Measurements from ENCODE around the gene BARHL1.

Gene BARHL1

DNA sequence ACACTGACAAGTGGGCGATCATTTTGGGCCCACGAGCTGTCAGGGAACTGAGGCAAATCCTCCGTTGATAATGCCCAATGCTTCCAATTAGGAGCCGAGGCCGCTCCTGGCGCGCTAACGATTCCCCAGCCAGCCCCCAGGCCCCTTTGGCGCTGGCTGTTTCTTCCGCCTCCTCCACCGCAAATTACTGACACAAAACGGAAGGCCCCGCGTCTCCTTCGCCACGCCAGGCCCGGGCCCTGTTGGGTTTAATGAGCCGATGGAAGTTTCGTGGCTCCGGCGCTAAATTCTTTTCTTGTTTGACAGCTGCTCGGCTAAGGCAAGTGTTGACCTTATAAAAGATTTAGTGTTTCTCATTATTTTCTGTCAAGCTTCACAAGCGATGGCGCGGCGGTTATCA is 25.7 kb upstream of the BARHL1 start:
- Histone ChIP-seq H3K27ac (no peak overlapping the region), H4K20me1 (ENCODE audit: insufficient read depth) (no peaks in the 10 kb centered on the region), H3K36me3 (ENCODE audit: insufficient read depth) (no peaks in the 10 kb centered on the region), H3K4me2 (no peak overlapping the region), H2AFZ (ENCODE audit: low read depth) (no peak overlapping the region), H3K4me1 (ENCODE audit: low read depth, poor library complexity, severe bottlenecking) (no peaks in the 10 kb centered on the region), H3K27me3 (ENCODE audit: insufficient read depth, low read depth) (no peaks in the 10 kb centered on the region), H3K79me2 (ENCODE audit: insufficient read depth, low read depth) (no peaks in the 10 kb centered on the region), H3K4me3 (IDR thresholded peaks at IDR 0.05; ENCODE audit: insufficient read depth, low read depth, low read length) (no peak overlapping the region), H3K9ac (no peak overlapping the region)
- TF ChIP-seq, protein P1, sequence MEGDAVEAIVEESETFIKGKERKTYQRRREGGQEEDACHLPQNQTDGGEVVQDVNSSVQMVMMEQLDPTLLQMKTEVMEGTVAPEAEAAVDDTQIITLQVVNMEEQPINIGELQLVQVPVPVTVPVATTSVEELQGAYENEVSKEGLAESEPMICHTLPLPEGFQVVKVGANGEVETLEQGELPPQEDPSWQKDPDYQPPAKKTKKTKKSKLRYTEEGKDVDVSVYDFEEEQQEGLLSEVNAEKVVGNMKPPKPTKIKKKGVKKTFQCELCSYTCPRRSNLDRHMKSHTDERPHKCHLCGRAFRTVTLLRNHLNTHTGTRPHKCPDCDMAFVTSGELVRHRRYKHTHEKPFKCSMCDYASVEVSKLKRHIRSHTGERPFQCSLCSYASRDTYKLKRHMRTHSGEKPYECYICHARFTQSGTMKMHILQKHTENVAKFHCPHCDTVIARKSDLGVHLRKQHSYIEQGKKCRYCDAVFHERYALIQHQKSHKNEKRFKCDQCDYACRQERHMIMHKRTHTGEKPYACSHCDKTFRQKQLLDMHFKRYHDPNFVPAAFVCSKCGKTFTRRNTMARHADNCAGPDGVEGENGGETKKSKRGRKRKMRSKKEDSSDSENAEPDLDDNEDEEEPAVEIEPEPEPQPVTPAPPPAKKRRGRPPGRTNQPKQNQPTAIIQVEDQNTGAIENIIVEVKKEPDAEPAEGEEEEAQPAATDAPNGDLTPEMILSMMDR (conservative IDR thresholded peaks at IDR 0.05; ENCODE audit: low read depth, low read length), result no peak

DNA sequence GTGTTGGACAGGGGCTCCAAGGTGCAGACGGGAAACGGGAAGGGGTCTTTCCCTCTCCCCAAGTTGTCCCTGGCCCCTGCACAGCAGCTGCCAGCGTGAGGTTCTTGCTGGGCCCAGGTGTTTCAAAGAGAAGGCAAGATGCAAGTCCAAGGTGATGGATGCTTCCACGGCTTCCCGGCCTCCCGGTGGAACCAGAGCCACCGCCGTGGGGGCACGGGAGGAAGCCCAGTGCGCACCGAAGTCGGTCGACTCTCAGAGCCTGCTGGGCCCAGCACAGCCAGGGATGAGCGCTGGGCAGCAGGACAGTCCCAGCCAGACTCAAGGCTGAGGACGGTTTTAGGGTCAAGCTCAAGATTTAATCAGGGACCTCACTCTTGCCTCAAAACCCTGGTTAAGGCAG is 25.2 kb upstream of the BARHL1 start:
- no peak overlapping the region for H3K27ac ChIP-seq
- H3K27me3 ChIP-seq (ENCODE audit: insufficient read depth, low read depth), result no peaks in the 10 kb centered on the region
- no peaks in the 10 kb centered on the region for H3K4me1 ChIP-seq (ENCODE audit: low read depth, poor library complexity, severe bottlenecking)
- H3K4me2 ChIP-seq, result no peak overlapping the region
- H2AFZ ChIP-seq (ENCODE audit: low read depth), result no peak overlapping the region
- no peaks in the 10 kb centered on the region for H3K36me3 ChIP-seq (ENCODE audit: insufficient read depth)
- H3K4me3 ChIP-seq (IDR thresholded peaks at IDR 0.05; ENCODE audit: insufficient read depth, low read depth, low read length), result no peak overlapping the region
- no peaks in the 10 kb centered on the region for H3K79me2 ChIP-seq (ENCODE audit: insufficient read depth, low read depth)
- H3K9ac ChIP-seq, result no peak overlapping the region
- TF ChIP-seq, protein P1 (conservative IDR thresholded peaks at IDR 0.05; ENCODE audit: low read depth, low read length), result no peak
- no peaks in the 10 kb centered on the region for H4K20me1 ChIP-seq (ENCODE audit: insufficient read depth)

DNA sequence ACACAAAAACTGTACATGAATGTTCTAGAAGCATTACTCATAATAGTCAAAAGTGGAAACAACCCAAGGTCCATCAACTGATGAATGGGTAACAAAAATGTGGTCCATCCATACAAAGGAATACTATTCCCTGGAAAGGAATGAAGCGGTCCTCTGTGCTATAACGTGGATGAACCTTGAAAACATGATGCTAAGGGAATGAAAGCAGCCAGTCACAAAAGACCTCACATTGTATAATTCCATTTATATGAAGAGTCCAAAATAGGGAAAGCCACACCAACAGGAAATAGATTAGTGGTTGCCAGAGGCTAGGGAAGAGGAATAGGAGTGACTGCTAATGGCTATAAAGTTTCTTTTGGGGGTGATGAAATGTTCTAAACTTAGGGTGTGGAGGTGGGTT is 22.7 kb upstream of the BARHL1 start:
- H3K27me3 ChIP-seq (ENCODE audit: insufficient read depth, low read depth), result no peaks in the 10 kb centered on the region
- H3K4me1 ChIP-seq (ENCODE audit: low read depth, poor library complexity, severe bottlenecking), result no peaks in the 10 kb centered on the region
- H3K36me3 ChIP-seq (ENCODE audit: insufficient read depth), result no peaks in the 10 kb centered on the region
- H3K79me2 ChIP-seq (ENCODE audit: insufficient read depth, low read depth), result no peaks in the 10 kb centered on the region
- H3K4me2 ChIP-seq, result no peak overlapping the region
- TF ChIP-seq, protein P1 (conservative IDR thresholded peaks at IDR 0.05; ENCODE audit: low read depth, low read length), result no peak
- H4K20me1 ChIP-seq (ENCODE audit: insufficient read depth), result no peaks in the 10 kb centered on the region
- H3K9ac ChIP-seq, result no peak overlapping the region
- H3K27ac ChIP-seq, result no peak overlapping the region
- H2AFZ ChIP-seq (ENCODE audit: low read depth), result no peak overlapping the region
- no peak overlapping the region for H3K4me3 ChIP-seq (IDR thresholded peaks at IDR 0.05; ENCODE audit: insufficient read depth, low read depth, low read length)

GRCh38 chr9:132560616-132561202 is 21.7 kb upstream of the BARHL1 start:
- TF ChIP-seq, protein P1 (conservative IDR thresholded peaks at IDR 0.05; ENCODE audit: low read depth, low read length), result no peak
- H3K27me3 ChIP-seq (ENCODE audit: insufficient read depth, low read depth), result no peaks in the 10 kb centered on the region
- H2AFZ ChIP-seq (ENCODE audit: low read depth), result no peak overlapping the region

More at GRCh38 chr9:132560616-132561202, 21.7 kb upstream of the BARHL1 start:
- H3K79me2 ChIP-seq (ENCODE audit: insufficient read depth, low read depth), result no peaks in the 10 kb centered on the region
- H4K20me1 ChIP-seq (ENCODE audit: insufficient read depth), result no peaks in the 10 kb centered on the region
- no peak overlapping the region for H3K27ac ChIP-seq
- H3K4me1 ChIP-seq (ENCODE audit: low read depth, poor library complexity, severe bottlenecking), result no peaks in the 10 kb centered on the region
- H3K36me3 ChIP-seq (ENCODE audit: insufficient read depth), result no peaks in the 10 kb centered on the region
- H3K9ac ChIP-seq, result no peak overlapping the region
- no peak overlapping the region for H3K4me2 ChIP-seq
- no peak overlapping the region for H3K4me3 ChIP-seq (IDR thresholded peaks at IDR 0.05; ENCODE audit: insufficient read depth, low read depth, low read length)

Data from KMS-11 (cell line).